OCI-LY1 (cell line): Measurements from ENCODE around the gene TMEM100.

ENCODE experiments used
- CTCF ChIP-seq: fragments of 200-600 bp; sonication (generic), shearing (Covaris generic); IDR thresholded peaks from 2 replicates; pipeline ENCODE4 v1.5.1; 2017; ENCODE audit warnings: mild to moderate bottlenecking, antibody characterized with exemption, low read length, moderate library complexity, mixed read lengths
- EZH2 ChIP-seq: fragments of 200-600 bp; sonication (generic), shearing (Covaris generic); IDR thresholded peaks from 2 replicates; pipeline ENCODE4 v1.8.0; 2017; ENCODE audit warnings: borderline replicate concordance, mixed run types, mild to moderate bottlenecking, antibody characterized with exemption, low read length, moderate library complexity, mixed read lengths

- TF ChIP-seq CTCF, result no peak
- no peak for TF ChIP-seq EZH2
These were observed 45.2 kb downstream of the TMEM100 start for GRCh38 chr17:55677446-55677845.
